Measurements from ENCODE around the gene MED28.
A peak's percentile ranks its signal among the peaks of the same experiment; 100 is the strongest.

Gene MED28

DNA sequence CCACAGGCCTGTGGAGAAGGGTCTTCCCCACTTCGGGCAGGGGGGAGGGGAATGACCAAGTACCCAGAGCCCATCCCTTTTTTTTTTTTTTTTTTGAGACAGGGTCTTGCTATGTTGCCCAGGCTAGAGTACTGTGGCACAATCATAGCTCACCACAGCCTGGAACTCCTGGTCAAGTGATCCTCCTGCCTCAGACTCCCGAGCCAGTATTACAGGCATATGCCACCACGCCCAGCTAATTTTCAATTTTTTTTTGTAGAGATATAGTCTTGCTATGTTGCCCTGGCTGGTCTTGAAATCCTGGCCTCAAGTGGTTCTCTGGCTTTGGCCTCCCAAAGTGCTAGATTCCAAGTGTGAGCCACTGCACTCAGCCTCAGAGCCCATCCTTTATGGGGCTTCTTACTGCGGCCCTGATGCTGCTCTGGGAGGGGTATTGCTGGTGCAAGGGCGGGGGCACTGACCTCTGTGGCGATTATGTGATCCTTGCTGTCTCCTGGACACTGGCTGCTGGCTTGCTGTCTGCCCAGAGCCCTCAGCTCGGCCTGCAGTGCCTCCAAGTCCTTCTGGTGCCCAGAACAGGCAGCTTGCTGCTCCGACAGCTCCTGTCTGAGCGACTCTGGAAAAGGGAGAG is 32.9 kb downstream of the MED28 start:
- H3K27me3 ChIP-seq (ENCODE audit: insufficient read depth, low read length, poor library complexity) = peaks cover 2% of the 10 kb centered on the region
- H3K4ac ChIP-seq (ENCODE audit: low read depth, low read length) = no peak overlapping the region
- H4K5ac ChIP-seq (ENCODE audit: low read length) = no peak overlapping the region
- no peak overlapping the region for H3K23ac ChIP-seq (ENCODE audit: low read length)
- H4K8ac ChIP-seq (ENCODE audit: low read depth, low read length) = no peak overlapping the region
- H3K9ac ChIP-seq (ENCODE audit: low read length) = no peak overlapping the region
- no peak for DNase-seq
- no peak overlapping the region for H3K27ac ChIP-seq (ENCODE audit: low read depth, low read length)
- H3K18ac ChIP-seq (ENCODE audit: low read length) = no peak overlapping the region
- no peak overlapping the region for H3K4me3 ChIP-seq (ENCODE audit: low read length)
- H3K4me2 ChIP-seq (ENCODE audit: low read length) = no peak overlapping the region
- no peaks in the 10 kb centered on the region for H3K79me2 ChIP-seq (ENCODE audit: control insufficient read depth, insufficient read depth, low read length)
- H3K56ac ChIP-seq (ENCODE audit: low read length) = no peak overlapping the region
- no peak overlapping the region for H2BK15ac ChIP-seq (replicated peaks; ENCODE audit: low read depth)
- H2BK120ac ChIP-seq (ENCODE audit: low read depth, low read length) = no peak overlapping the region
- H3K36me3 ChIP-seq (ENCODE audit: control insufficient read depth, insufficient read depth, low read length) = no peaks in the 10 kb centered on the region
- no peaks in the 10 kb centered on the region for H3K79me1 ChIP-seq (ENCODE audit: low read length)
- no peak overlapping the region for H2BK5ac ChIP-seq (ENCODE audit: low read length)
- no CpG with 5 or more reads among the region's 9 CpGs for WGBS (ENCODE audit: extremely low coverage, insufficient coverage, low lambda C conversion rate)
- H3K4me1 ChIP-seq (ENCODE audit: control insufficient read depth, low read depth, low read length) = no peaks in the 10 kb centered on the region
- H2AK5ac ChIP-seq (ENCODE audit: low read length) = no peak overlapping the region

DNA sequence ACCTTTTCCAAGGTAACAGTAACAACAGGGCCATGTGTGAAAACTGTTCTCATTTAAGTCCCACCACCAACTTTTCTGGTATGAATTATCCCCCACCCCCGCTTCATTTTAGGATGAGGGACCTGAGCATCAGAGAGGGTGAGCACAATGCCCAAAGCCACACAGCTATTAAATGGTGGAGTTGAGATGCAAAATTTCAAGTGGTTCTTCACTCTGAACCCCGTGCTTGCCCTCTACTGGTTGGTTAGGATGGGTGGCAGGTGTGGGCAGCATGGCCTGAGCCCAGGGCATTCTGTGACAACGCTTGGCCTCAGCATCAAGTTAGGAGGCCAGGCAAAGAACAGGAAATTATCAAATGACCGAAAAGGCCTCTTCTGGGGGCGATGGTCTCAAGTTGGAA is 33.5 kb downstream of the MED28 start:
- no peaks in the 10 kb centered on the region for H3K79me2 ChIP-seq (ENCODE audit: control insufficient read depth, insufficient read depth, low read length)
- H4K5ac ChIP-seq (ENCODE audit: low read length) = no peak overlapping the region
- WGBS (ENCODE audit: extremely low coverage, insufficient coverage, low lambda C conversion rate) = no CpG with 5 or more reads among the region's 5 CpGs
- no peak overlapping the region for H3K4ac ChIP-seq (ENCODE audit: low read depth, low read length)
- no peak overlapping the region for H3K23ac ChIP-seq (ENCODE audit: low read length)
- H3K27ac ChIP-seq (ENCODE audit: low read depth, low read length) = no peak overlapping the region
- peak; percentile 30 for DNase-seq
- H2BK5ac ChIP-seq (ENCODE audit: low read length) = no peak overlapping the region
- no peak overlapping the region for H3K4me3 ChIP-seq (ENCODE audit: low read length)
- H2AK5ac ChIP-seq (ENCODE audit: low read length) = no peak overlapping the region
- H3K56ac ChIP-seq (ENCODE audit: low read length) = no peak overlapping the region
- no peaks in the 10 kb centered on the region for H3K27me3 ChIP-seq (ENCODE audit: insufficient read depth, low read length, poor library complexity)
- H3K4me1 ChIP-seq (ENCODE audit: control insufficient read depth, low read depth, low read length) = no peaks in the 10 kb centered on the region
- no peak overlapping the region for H3K9ac ChIP-seq (ENCODE audit: low read length)
- H2BK15ac ChIP-seq (replicated peaks; ENCODE audit: low read depth) = no peak overlapping the region
- H4K8ac ChIP-seq (ENCODE audit: low read depth, low read length) = no peak overlapping the region
- H3K79me1 ChIP-seq (ENCODE audit: low read length) = no peaks in the 10 kb centered on the region
- no peak overlapping the region for H3K4me2 ChIP-seq (ENCODE audit: low read length)
- H3K36me3 ChIP-seq (ENCODE audit: control insufficient read depth, insufficient read depth, low read length) = no peaks in the 10 kb centered on the region
- H2BK120ac ChIP-seq (ENCODE audit: low read depth, low read length) = no peak overlapping the region
- H3K18ac ChIP-seq (ENCODE audit: low read length) = no peak overlapping the region

DNA sequence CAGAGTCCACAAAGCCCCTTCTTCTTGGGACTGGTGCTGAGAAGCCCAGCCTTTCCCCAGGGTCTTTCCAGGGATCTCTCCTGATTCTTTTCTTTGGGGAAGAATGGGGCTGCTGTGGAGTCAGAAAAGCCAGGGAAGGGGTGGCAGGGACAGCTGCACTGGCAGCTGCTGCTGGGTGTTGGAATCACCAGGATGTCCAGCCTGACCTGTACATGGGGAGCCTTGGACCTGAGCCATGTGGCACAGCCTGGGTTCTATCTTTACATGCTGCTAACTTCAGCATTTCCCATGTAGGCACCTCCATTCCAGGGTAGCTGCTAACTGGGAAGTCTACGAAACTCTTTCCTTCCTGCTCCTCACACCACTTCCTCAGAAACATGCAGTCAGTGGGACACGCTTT is 36.0 kb downstream of the MED28 start:
- H2BK15ac ChIP-seq (replicated peaks; ENCODE audit: low read depth) = no peak overlapping the region
- no peak overlapping the region for H2BK5ac ChIP-seq (ENCODE audit: low read length)
- no peak for DNase-seq
- no peak overlapping the region for H3K4ac ChIP-seq (ENCODE audit: low read depth, low read length)
- no peak overlapping the region for H3K23ac ChIP-seq (ENCODE audit: low read length)
- H3K36me3 ChIP-seq (ENCODE audit: control insufficient read depth, insufficient read depth, low read length) = no peaks in the 10 kb centered on the region
- H2BK120ac ChIP-seq (ENCODE audit: low read depth, low read length) = no peak overlapping the region
- no peaks in the 10 kb centered on the region for H3K4me1 ChIP-seq (ENCODE audit: control insufficient read depth, low read depth, low read length)
- H3K27ac ChIP-seq (ENCODE audit: low read depth, low read length) = no peak overlapping the region
- no peak overlapping the region for H3K56ac ChIP-seq (ENCODE audit: low read length)
- H4K8ac ChIP-seq (ENCODE audit: low read depth, low read length) = no peak overlapping the region
- no peaks in the 10 kb centered on the region for H3K27me3 ChIP-seq (ENCODE audit: insufficient read depth, low read length, poor library complexity)
- no peak overlapping the region for H3K4me3 ChIP-seq (ENCODE audit: low read length)
- H3K4me2 ChIP-seq (ENCODE audit: low read length) = no peak overlapping the region
- no peak overlapping the region for H3K9ac ChIP-seq (ENCODE audit: low read length)
- no peaks in the 10 kb centered on the region for H3K79me2 ChIP-seq (ENCODE audit: control insufficient read depth, insufficient read depth, low read length)
- H4K5ac ChIP-seq (ENCODE audit: low read length) = no peak overlapping the region
- no peak overlapping the region for H3K18ac ChIP-seq (ENCODE audit: low read length)
- H3K79me1 ChIP-seq (ENCODE audit: low read length) = no peaks in the 10 kb centered on the region
- no peak overlapping the region for H2AK5ac ChIP-seq (ENCODE audit: low read length)
- no CpG with 5 or more reads among the region's 2 CpGs for WGBS (ENCODE audit: extremely low coverage, insufficient coverage, low lambda C conversion rate)

- H4K5ac ChIP-seq (ENCODE audit: low read length) = no peak overlapping the region
- no peak overlapping the region for H3K18ac ChIP-seq (ENCODE audit: low read length)
- H3K4me3 ChIP-seq (ENCODE audit: low read length) = no peak overlapping the region
- H4K8ac ChIP-seq (ENCODE audit: low read depth, low read length) = no peak overlapping the region
- H3K79me1 ChIP-seq (ENCODE audit: low read length) = no peaks in the 10 kb centered on the region
- no peak overlapping the region for H3K56ac ChIP-seq (ENCODE audit: low read length)
- no peak overlapping the region for H3K23ac ChIP-seq (ENCODE audit: low read length)
- H2BK5ac ChIP-seq (ENCODE audit: low read length) = no peak overlapping the region
- no peak for DNase-seq
- no peak overlapping the region for H2AK5ac ChIP-seq (ENCODE audit: low read length)
- H2BK15ac ChIP-seq (replicated peaks; ENCODE audit: low read depth) = no peak overlapping the region
- H3K27me3 ChIP-seq (ENCODE audit: insufficient read depth, low read length, poor library complexity) = no peaks in the 10 kb centered on the region
- H3K4me2 ChIP-seq (ENCODE audit: low read length) = no peak overlapping the region
- no CpG with 5 or more reads among the region's 8 CpGs for WGBS (ENCODE audit: extremely low coverage, insufficient coverage, low lambda C conversion rate)
- no peak overlapping the region for H2BK120ac ChIP-seq (ENCODE audit: low read depth, low read length)
- H3K27ac ChIP-seq (ENCODE audit: low read depth, low read length) = no peak overlapping the region
- H3K9ac ChIP-seq (ENCODE audit: low read length) = no peak overlapping the region
- H3K79me2 ChIP-seq (ENCODE audit: control insufficient read depth, insufficient read depth, low read length) = no peaks in the 10 kb centered on the region
- no peaks in the 10 kb centered on the region for H3K36me3 ChIP-seq (ENCODE audit: control insufficient read depth, insufficient read depth, low read length)
- H3K4me1 ChIP-seq (ENCODE audit: control insufficient read depth, low read depth, low read length) = no peaks in the 10 kb centered on the region
- no peak overlapping the region for H3K4ac ChIP-seq (ENCODE audit: low read depth, low read length)
Measured at GRCh38 chr4:17654701-17655100, 40.3 kb downstream of the MED28 start.

DNA sequence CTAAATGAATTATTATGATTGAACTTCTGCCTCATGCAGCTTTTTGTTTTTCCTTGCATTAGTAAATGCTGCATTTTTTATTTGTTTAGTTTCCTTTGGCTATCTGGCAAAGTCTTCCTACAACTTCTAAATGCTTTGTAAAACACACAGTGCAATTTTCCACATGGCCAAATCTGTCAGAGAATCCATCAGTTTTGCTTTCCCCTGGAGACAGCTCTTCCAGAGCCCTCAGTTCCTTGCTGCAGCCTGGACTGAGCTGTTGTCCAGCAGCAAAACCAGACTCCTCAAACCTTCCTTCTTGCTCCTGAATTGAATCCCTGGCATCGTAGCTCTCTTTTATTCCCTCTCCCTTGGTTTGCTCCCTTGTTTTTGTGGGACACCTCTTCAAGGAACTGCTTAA is 42.6 kb downstream of the MED28 start:
- H2BK5ac ChIP-seq (ENCODE audit: low read length) = no peak overlapping the region
- WGBS (ENCODE audit: extremely low coverage, insufficient coverage, low lambda C conversion rate) = no CpG with 5 or more reads among the region's 1 CpG
- H3K79me1 ChIP-seq (ENCODE audit: low read length) = no peaks in the 10 kb centered on the region
- no peak overlapping the region for H2BK120ac ChIP-seq (ENCODE audit: low read depth, low read length)
- no peak overlapping the region for H3K18ac ChIP-seq (ENCODE audit: low read length)
- DNase-seq = no peak
- H3K56ac ChIP-seq (ENCODE audit: low read length) = no peak overlapping the region
- no peak overlapping the region for H3K9ac ChIP-seq (ENCODE audit: low read length)
- no peaks in the 10 kb centered on the region for H3K4me1 ChIP-seq (ENCODE audit: control insufficient read depth, low read depth, low read length)
- no peak overlapping the region for H3K27ac ChIP-seq (ENCODE audit: low read depth, low read length)
- no peak overlapping the region for H2BK15ac ChIP-seq (replicated peaks; ENCODE audit: low read depth)
- no peaks in the 10 kb centered on the region for H3K36me3 ChIP-seq (ENCODE audit: control insufficient read depth, insufficient read depth, low read length)
- H2AK5ac ChIP-seq (ENCODE audit: low read length) = no peak overlapping the region
- no peaks in the 10 kb centered on the region for H3K79me2 ChIP-seq (ENCODE audit: control insufficient read depth, insufficient read depth, low read length)
- H3K4me2 ChIP-seq (ENCODE audit: low read length) = no peak overlapping the region
- no peak overlapping the region for H4K8ac ChIP-seq (ENCODE audit: low read depth, low read length)
- no peak overlapping the region for H3K23ac ChIP-seq (ENCODE audit: low read length)
- no peak overlapping the region for H3K4ac ChIP-seq (ENCODE audit: low read depth, low read length)
- H3K27me3 ChIP-seq (ENCODE audit: insufficient read depth, low read length, poor library complexity) = no peaks in the 10 kb centered on the region
- H3K4me3 ChIP-seq (ENCODE audit: low read length) = no peak overlapping the region
- H4K5ac ChIP-seq (ENCODE audit: low read length) = no peak overlapping the region

DNA sequence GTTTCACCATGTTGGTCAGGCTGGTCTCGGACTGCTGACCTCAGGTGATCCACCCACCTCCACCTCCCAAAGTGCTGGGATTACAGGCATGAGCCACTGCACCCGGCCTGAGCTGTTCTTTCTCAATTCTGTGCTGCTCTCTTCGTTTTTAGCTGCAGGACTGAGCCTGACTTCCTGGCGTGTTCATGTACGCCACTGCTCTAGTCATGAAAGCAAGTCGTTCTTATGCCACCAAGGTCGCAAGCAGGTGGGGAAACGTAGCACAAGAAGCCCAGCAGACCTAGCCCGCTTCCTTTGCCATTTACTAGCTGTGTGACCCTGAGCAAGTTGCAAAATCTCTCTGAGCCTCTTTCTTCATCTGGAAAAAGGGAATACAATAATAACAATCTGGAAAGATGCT is 43.4 kb downstream of the MED28 start:
- Histone ChIP-seq H2AK5ac (ENCODE audit: low read length) (no peak overlapping the region), H4K8ac (ENCODE audit: low read depth, low read length) (no peak overlapping the region), H3K4me3 (ENCODE audit: low read length) (no peak overlapping the region), H3K27me3 (ENCODE audit: insufficient read depth, low read length, poor library complexity) (no peaks in the 10 kb centered on the region), H3K56ac (ENCODE audit: low read length) (no peak overlapping the region), H4K5ac (ENCODE audit: low read length) (no peak overlapping the region), H3K4ac (ENCODE audit: low read depth, low read length) (no peak overlapping the region), H3K79me1 (ENCODE audit: low read length) (no peaks in the 10 kb centered on the region), H3K79me2 (ENCODE audit: control insufficient read depth, insufficient read depth, low read length) (no peaks in the 10 kb centered on the region), H3K36me3 (ENCODE audit: control insufficient read depth, insufficient read depth, low read length) (no peaks in the 10 kb centered on the region), H2BK15ac (replicated peaks; ENCODE audit: low read depth) (no peak overlapping the region), H2BK5ac (ENCODE audit: low read length) (no peak overlapping the region), H2BK120ac (ENCODE audit: low read depth, low read length) (no peak overlapping the region), H3K9ac (ENCODE audit: low read length) (no peak overlapping the region), H3K18ac (ENCODE audit: low read length) (no peak overlapping the region), H3K4me2 (ENCODE audit: low read length) (no peak overlapping the region), H3K27ac (ENCODE audit: low read depth, low read length) (no peak overlapping the region), H3K4me1 (ENCODE audit: control insufficient read depth, low read depth, low read length) (no peaks in the 10 kb centered on the region), H3K23ac (ENCODE audit: low read length) (no peak overlapping the region)
- no CpG with 5 or more reads among the region's 9 CpGs for WGBS (ENCODE audit: extremely low coverage, insufficient coverage, low lambda C conversion rate)
- DNase-seq = no peak

Measured in mesendoderm (in vitro differentiated cells).